Smooth muscle cell (in vitro differentiated cells): ENCODE data around the gene MUC5AC. TPM values are rescaled to one million over a fixed set of nuclear protein-coding genes. Genes with fewer than 3 reads are reported as not detected.

Experiments
- DNase-seq: peaks from one replicate; lab custom pipeline; 2025; ENCODE audit not compliant: unreplicated experiment; lab: John Stamatoyannopoulos, UW
- H2AFZ ChIP-seq: fragments of 200-600 bp; sonication (generic); 2 replicates; pipeline ENCODE4 v1.6.0; 2016; ENCODE audit warnings: antibody characterized with exemption, low read depth, mild to moderate bottlenecking
- H3F3A ChIP-seq: fragments of 200-600 bp; sonication (generic); 2 replicates; pipeline ENCODE4 v1.6.0; 2017; ENCODE audit warnings: antibody characterized with exemption, low read depth
- H3K27ac ChIP-seq: fragments of 200-600 bp; sonication (generic); 2 replicates; pipeline ENCODE4 v1.5.1; 2016; ENCODE audit warnings: low read depth, mild to moderate bottlenecking
- H3K27me3 ChIP-seq: fragments of 200-600 bp; sonication (generic); 2 replicates; pipeline ENCODE4 v1.6.1; 2016; ENCODE audit warnings: low read depth, mild to moderate bottlenecking
- H3K36me3 ChIP-seq: fragments of 200-600 bp; sonication (generic); 2 replicates; pipeline ENCODE4 v1.5.1; 2016; ENCODE audit warnings: low read depth
- H3K4me1 ChIP-seq: fragments of 200-600 bp; sonication (generic); 2 replicates; pipeline ENCODE4 v1.5.1; 2016; ENCODE audit warnings: low read depth
- H3K4me2 ChIP-seq: fragments of 200-600 bp; sonication (generic); 2 replicates; pipeline ENCODE4 v1.6.0; 2016; ENCODE audit warnings: mild to moderate bottlenecking
- H3K4me3 ChIP-seq: fragments of 200-600 bp; sonication (generic); 2 replicates; pipeline ENCODE4 v1.5.1; 2016; ENCODE audit warnings: mild to moderate bottlenecking
- H3K79me2 ChIP-seq: fragments of 200-600 bp; sonication (generic); 2 replicates; pipeline ENCODE4 v1.6.0; 2016; ENCODE audit warnings: low read depth, mild to moderate bottlenecking
- H3K9ac ChIP-seq: fragments of 200-600 bp; sonication (generic); 2 replicates; pipeline ENCODE4 v1.6.0; 2016; ENCODE audit warnings: low read depth
- H3K9me3 ChIP-seq: fragments of 200-600 bp; sonication (generic); replicated peaks from 2 replicates; pipeline ENCODE4 v1.5.1; 2016; ENCODE audit warnings: low read depth
- H4K20me1 ChIP-seq: fragments of 200-600 bp; sonication (generic); 2 replicates; pipeline ENCODE4 v1.6.0; 2016; ENCODE audit warnings: low read depth
- WGBS: methylation state at CpG from one replicate; pipeline ENCODE4 v1.1.7; 2016; ENCODE audit warnings: low lambda C conversion rate; 5-methylcytosine and 5-hydroxymethylcytosine counted together
- polyA plus RNA-seq: library from polyadenylated mRNA; unstranded; fragments of >200 nt; fragmentation: Nextera tagmentation; extraction: Ambion mirVana; gene quantifications from 2 replicates; pipeline ENCODE4 v1.2.1, GENCODE V29; 2016
- total RNA-seq: library from RNA; depleted of rRNA; stranded (reverse); fragments of >200 nt; gene quantifications from 2 replicates; pipeline ENCODE4 v1.2.3, GENCODE V29; 2014
- TF ChIP-seq, protein P1 (sequence below): fragments of 200-600 bp; sonication (generic); IDR thresholded peaks from 2 replicates; pipeline ENCODE4 v1.5.1; 2017; ENCODE audit warnings: borderline replicate concordance, mild to moderate bottlenecking, antibody characterized with exemption; ENCODE audit not compliant: insufficient read depth, poor library complexity, severe bottlenecking

The MUC5AC gene
- total and polyA plus RNA-seq, 2 experiments from 2014 or later: not detected

DNA sequence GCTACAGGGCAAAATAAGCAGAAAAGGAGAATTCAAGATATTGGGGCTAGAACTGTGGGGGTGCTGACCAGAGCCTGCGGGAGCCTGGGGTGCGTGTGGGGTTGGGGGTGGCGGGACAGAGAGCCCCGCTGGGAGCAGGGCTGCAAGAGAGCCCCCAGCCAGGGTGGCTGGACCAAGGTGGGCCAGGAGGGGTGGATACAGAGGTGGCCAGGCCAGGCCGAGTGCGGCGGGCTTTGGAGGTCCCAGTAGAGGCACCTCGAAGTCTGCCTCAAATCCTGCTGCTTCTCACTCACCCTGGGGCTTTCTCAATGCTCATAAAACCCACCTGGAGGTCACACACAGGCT lies 48.2 kb downstream of the MUC5AC start:
- Histone ChIP-seq H3K79me2 (no peaks in the 10 kb centered on the region), H3K9me3 (no peaks in the 10 kb centered on the region), H3K4me2 (no peak overlapping the region), H3K4me1 (no peaks in the 10 kb centered on the region), H4K20me1 (no peaks in the 10 kb centered on the region), H3K36me3 (no peaks in the 10 kb centered on the region), H3K9ac (no peak overlapping the region), H3K27me3 (no peaks in the 10 kb centered on the region), H3K27ac (no peak overlapping the region), H3F3A (no peaks in the 10 kb centered on the region), H2AFZ (no peak overlapping the region), H3K4me3 (no peak overlapping the region)
- TF ChIP-seq, protein P1, sequence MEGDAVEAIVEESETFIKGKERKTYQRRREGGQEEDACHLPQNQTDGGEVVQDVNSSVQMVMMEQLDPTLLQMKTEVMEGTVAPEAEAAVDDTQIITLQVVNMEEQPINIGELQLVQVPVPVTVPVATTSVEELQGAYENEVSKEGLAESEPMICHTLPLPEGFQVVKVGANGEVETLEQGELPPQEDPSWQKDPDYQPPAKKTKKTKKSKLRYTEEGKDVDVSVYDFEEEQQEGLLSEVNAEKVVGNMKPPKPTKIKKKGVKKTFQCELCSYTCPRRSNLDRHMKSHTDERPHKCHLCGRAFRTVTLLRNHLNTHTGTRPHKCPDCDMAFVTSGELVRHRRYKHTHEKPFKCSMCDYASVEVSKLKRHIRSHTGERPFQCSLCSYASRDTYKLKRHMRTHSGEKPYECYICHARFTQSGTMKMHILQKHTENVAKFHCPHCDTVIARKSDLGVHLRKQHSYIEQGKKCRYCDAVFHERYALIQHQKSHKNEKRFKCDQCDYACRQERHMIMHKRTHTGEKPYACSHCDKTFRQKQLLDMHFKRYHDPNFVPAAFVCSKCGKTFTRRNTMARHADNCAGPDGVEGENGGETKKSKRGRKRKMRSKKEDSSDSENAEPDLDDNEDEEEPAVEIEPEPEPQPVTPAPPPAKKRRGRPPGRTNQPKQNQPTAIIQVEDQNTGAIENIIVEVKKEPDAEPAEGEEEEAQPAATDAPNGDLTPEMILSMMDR: no peak
- WGBS: 93% methylated on average over 6 of the region's 8 CpGs
- no peak for DNase-seq

DNA sequence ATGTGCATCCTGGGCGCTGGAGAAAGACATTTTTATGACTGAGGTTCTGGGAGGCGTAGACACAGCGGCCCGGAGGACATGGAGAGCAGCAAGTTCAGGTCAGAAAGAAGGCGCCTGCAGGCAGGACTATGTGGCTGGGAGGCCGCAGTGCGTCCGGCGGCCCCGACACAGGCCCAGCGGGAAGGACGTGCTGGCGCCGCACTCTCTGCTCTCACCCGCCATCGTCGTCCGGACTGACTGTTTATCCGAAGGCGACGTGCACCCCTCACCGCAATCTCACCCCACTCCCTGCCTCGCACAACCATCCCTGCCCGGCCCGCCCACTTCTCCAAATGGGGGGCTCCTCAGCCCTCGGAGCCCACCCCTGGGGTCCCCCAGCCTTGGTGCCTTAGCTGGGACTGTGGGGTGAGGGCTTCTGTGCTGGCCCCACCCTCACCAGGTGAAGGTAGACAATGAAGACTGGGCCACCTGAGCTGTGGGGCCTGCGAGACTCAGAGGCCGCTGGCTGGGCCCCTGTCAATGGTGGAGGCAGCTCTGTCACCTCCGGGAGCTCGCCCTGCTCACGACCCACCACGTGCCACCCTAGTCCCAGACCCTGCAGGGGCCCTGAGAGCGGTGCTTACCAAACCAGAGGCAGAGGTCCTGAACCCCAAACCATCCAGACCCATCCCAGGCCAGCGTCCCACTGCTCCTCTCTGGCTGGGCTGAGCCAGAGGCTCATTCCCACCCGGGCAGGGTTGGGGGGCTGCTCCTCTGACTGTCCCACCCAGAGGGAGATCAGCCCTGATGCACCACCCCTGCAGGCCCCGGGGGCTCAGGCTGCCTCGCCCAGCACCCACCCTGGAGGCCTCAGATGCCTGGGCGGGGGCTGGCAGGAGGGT lies 48.9 kb downstream of the MUC5AC start:
- Histone ChIP-seq H2AFZ (no peak overlapping the region), H3K27ac (no peak overlapping the region), H3K9ac (no peak overlapping the region), H3K4me1 (no peaks in the 10 kb centered on the region), H3K36me3 (no peaks in the 10 kb centered on the region), H3K4me2 (no peak overlapping the region), H3K27me3 (no peaks in the 10 kb centered on the region), H3K79me2 (no peaks in the 10 kb centered on the region), H3F3A (no peaks in the 10 kb centered on the region), H3K4me3 (no peak overlapping the region), H4K20me1 (no peaks in the 10 kb centered on the region), H3K9me3 (no peaks in the 10 kb centered on the region)
- TF ChIP-seq, protein P1: no peak
- WGBS: 91% methylated on average over 38 of the region's 38 CpGs
- DNase-seq: no peak

DNA sequence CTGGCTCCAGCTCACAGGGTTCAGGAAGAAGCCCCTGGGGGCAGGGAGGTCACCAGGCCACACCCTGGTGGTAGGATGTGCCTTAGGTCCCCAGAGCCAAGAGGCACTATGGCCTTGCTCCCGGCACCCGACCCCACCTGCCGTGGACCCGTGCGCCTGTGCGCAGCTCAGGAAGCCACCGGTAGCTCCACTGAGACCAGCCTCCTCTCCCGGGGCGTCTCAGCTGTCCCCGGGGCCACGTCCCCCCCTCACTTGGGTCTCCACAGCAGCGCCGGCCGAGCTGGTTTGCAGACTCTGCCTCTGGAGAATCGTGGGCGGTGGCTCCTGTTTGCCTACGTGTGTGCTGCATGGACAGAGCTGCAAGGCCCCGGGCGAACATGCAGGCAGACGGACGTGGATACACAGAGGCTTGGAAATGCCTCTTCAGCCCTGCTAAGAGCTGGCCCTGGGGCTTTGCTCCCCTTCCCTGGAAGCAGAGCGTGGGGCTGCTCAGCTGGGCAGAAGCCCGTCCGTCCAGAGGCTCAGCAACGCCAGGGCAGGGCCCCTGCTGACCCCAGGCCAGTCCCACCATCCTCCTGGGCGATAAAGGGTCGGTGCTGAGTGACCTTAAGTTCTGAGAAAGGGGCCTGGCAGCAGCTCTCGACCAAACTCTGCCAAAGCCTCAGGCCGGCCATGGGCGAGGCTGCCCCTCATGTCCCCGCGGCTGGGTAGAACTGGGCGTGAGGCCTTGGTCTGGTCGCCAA lies 49.8 kb downstream of the MUC5AC start:
- no peaks in the 10 kb centered on the region for H3K36me3 ChIP-seq
- no peak overlapping the region for H3K9ac ChIP-seq
- H3K27ac ChIP-seq: no peak overlapping the region
- H3K9me3 ChIP-seq: no peaks in the 10 kb centered on the region
- H3K4me3 ChIP-seq: no peak overlapping the region
- no peaks in the 10 kb centered on the region for H3K79me2 ChIP-seq
- TF ChIP-seq, protein P1: no peak
- DNase-seq: no peak
- H3K4me2 ChIP-seq: no peak overlapping the region
- 90% methylated on average over 34 of the region's 34 CpGs for WGBS
- no peaks in the 10 kb centered on the region for H3F3A ChIP-seq
- no peaks in the 10 kb centered on the region for H3K4me1 ChIP-seq
- H2AFZ ChIP-seq: no peak overlapping the region
- no peaks in the 10 kb centered on the region for H4K20me1 ChIP-seq
- H3K27me3 ChIP-seq: no peaks in the 10 kb centered on the region

DNA sequence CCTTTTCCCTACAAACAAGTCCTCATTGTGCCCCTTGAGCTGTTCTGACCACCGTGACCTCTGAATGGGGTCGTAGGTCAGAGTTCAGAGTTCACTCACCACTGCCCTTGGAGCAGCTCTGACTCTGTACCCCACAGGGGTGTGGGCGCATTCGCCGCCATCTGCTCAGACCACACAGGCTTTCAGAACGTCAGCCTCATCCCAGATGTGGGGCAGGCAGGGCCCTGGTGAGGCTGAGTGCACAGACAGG lies 50.3 kb downstream of the MUC5AC start:
- Histone ChIP-seq H3F3A (no peaks in the 10 kb centered on the region), H3K36me3 (no peaks in the 10 kb centered on the region), H3K27me3 (no peaks in the 10 kb centered on the region), H3K4me3 (no peak overlapping the region), H3K79me2 (no peaks in the 10 kb centered on the region), H3K4me1 (no peaks in the 10 kb centered on the region), H3K4me2 (no peak overlapping the region), H2AFZ (no peak overlapping the region), H3K9ac (no peak overlapping the region), H3K27ac (no peak overlapping the region), H4K20me1 (no peaks in the 10 kb centered on the region), H3K9me3 (no peaks in the 10 kb centered on the region)
- TF ChIP-seq, protein P1: no peak
- no peak for DNase-seq
- 93% methylated on average over 6 of the region's 6 CpGs for WGBS
